ENCODE data around the gene LARGE1. TPM values are rescaled to one million over a fixed set of nuclear protein-coding genes. Genes with fewer than 3 reads are reported as not detected.

LARGE1 gene
- total RNA-seq, 1 experiment from 2014 or later: 24.8 TPM

GRCh38 chr22:33851821-33852384 lies 68.4 kb downstream of the LARGE1 start:
- DNase-seq (ENCODE audit: low read depth in 1 of 2, low spot score in 2 of 2): no peak
- H3K4me1 ChIP-seq (replicated peaks): peaks cover 39% of the 10 kb centered on the region
- no peaks in the 10 kb centered on the region for H3K27me3 ChIP-seq (replicated peaks)
- H3K9me3 ChIP-seq (replicated peaks): no peaks in the 10 kb centered on the region
- peak overlapping the region; percentile 45 for H3K27ac ChIP-seq
- H3K4me3 ChIP-seq: no peak overlapping the region
- no peaks in the 10 kb centered on the region; the same call in 1 of the 2 replicates for H3K36me3 ChIP-seq

GRCh38 chr22:33851240-33851639 lies 69.0 kb downstream of the LARGE1 start:
- Histone ChIP-seq H3K4me1 (replicated peaks) (peaks cover 39% of the 10 kb centered on the region), H3K36me3 (no peaks in the 10 kb centered on the region; the same call in 1 of the 2 replicates), H3K4me3 (no peak overlapping the region), H3K9me3 (replicated peaks) (no peaks in the 10 kb centered on the region), H3K27ac (peak overlapping the region; percentile 45), H3K27me3 (replicated peaks) (no peaks in the 10 kb centered on the region)
- DNase-seq (ENCODE audit: low read depth in 1 of 2, low spot score in 2 of 2): no peak

- Histone ChIP-seq H3K27ac (0 out of 2 replicates have a peak overlapping the region, but pooled peaks have one; percentile 45), H3K4me1 (replicated peaks) (peaks cover 39% of the 10 kb centered on the region), H3K36me3 (no peaks in the 10 kb centered on the region; the same call in 1 of the 2 replicates), H3K9me3 (replicated peaks) (no peaks in the 10 kb centered on the region), H3K4me3 (no peak overlapping the region), H3K27me3 (replicated peaks) (no peaks in the 10 kb centered on the region)
- DNase-seq (ENCODE audit: low read depth in 1 of 2, low spot score in 2 of 2): no peak
These were observed 69.6 kb downstream of the LARGE1 start for GRCh38 chr22:33850724-33851123.

GRCh38 chr22:33850193-33850592 lies 70.1 kb downstream of the LARGE1 start:
- H3K27ac ChIP-seq: no peak overlapping the region
- no peak overlapping the region for H3K4me3 ChIP-seq
- H3K27me3 ChIP-seq (replicated peaks): no peaks in the 10 kb centered on the region
- H3K9me3 ChIP-seq (replicated peaks): no peaks in the 10 kb centered on the region
- no peak for DNase-seq (ENCODE audit: low read depth in 1 of 2, low spot score in 2 of 2)
- H3K36me3 ChIP-seq: no peaks in the 10 kb centered on the region; the same call in 1 of the 2 replicates
- H3K4me1 ChIP-seq (replicated peaks): peaks cover 39% of the 10 kb centered on the region

- DNase-seq (ENCODE audit: low read depth in 1 of 2, low spot score in 2 of 2): no peak
- Histone ChIP-seq H3K4me1 (replicated peaks) (peaks cover 35% of the 10 kb centered on the region), H3K27me3 (replicated peaks) (no peaks in the 10 kb centered on the region), H3K9me3 (replicated peaks) (no peaks in the 10 kb centered on the region), H3K4me3 (no peak overlapping the region), H3K36me3 (no peaks in the 10 kb centered on the region; the same call in 1 of the 2 replicates), H3K27ac (no peak overlapping the region)
These were observed 72.0 kb downstream of the LARGE1 start for GRCh38 chr22:33848251-33848650.

- Histone ChIP-seq H3K4me1 (replicated peaks) (peaks cover 33% of the 10 kb centered on the region), H3K27me3 (replicated peaks) (no peaks in the 10 kb centered on the region), H3K4me3 (no peak overlapping the region), H3K9me3 (replicated peaks) (no peaks in the 10 kb centered on the region), H3K36me3 (no peaks in the 10 kb centered on the region), H3K27ac (no peak overlapping the region)
- no peak for DNase-seq (ENCODE audit: low read depth in 1 of 2, low spot score in 2 of 2)
These were observed 76.0 kb downstream of the LARGE1 start for GRCh38 chr22:33844273-33844672.

GRCh38 chr22:33842421-33843094 lies 77.7 kb downstream of the LARGE1 start:
- Histone ChIP-seq H3K27ac (no peak overlapping the region), H3K36me3 (no peaks in the 10 kb centered on the region), H3K4me1 (replicated peaks) (peaks cover 42% of the 10 kb centered on the region)

GRCh38 chr22:33842006-33842354 lies 78.3 kb downstream of the LARGE1 start:
- no peaks in the 10 kb centered on the region for H3K9me3 ChIP-seq (replicated peaks)
- peaks cover 42% of the 10 kb centered on the region for H3K4me1 ChIP-seq (replicated peaks)
- no peak for DNase-seq (ENCODE audit: low read depth in 1 of 2, low spot score in 2 of 2)
- H3K36me3 ChIP-seq: no peaks in the 10 kb centered on the region
- H3K27ac ChIP-seq: no peak overlapping the region; the same call in 1 of the 2 replicates
- no peak overlapping the region for H3K4me3 ChIP-seq
- H3K27me3 ChIP-seq (replicated peaks): no peaks in the 10 kb centered on the region

More at GRCh38 chr22:33842421-33843094, 77.7 kb downstream of the LARGE1 start:
- Histone ChIP-seq H3K4me3 (no peak overlapping the region), H3K27me3 (replicated peaks) (no peaks in the 10 kb centered on the region), H3K9me3 (replicated peaks) (no peaks in the 10 kb centered on the region)
- DNase-seq (ENCODE audit: low read depth in 1 of 2, low spot score in 2 of 2): no peak

GRCh38 chr22:33841281-33842005 lies 78.8 kb downstream of the LARGE1 start:
- Histone ChIP-seq H3K4me1 (replicated peaks) (peaks cover 42% of the 10 kb centered on the region), H3K4me3 (no peak overlapping the region), H3K27me3 (replicated peaks) (no peaks in the 10 kb centered on the region), H3K9me3 (replicated peaks) (no peaks in the 10 kb centered on the region), H3K36me3 (no peaks in the 10 kb centered on the region), H3K27ac (no peak overlapping the region; the same call in 1 of the 2 replicates)
- no peak for DNase-seq (ENCODE audit: low read depth in 1 of 2, low spot score in 2 of 2)

GRCh38 chr22:33838644-33839043 lies 81.6 kb downstream of the LARGE1 start:
- Histone ChIP-seq H3K27me3 (replicated peaks) (no peaks in the 10 kb centered on the region), H3K27ac (peak overlapping the region; percentile 62)

GRCh38 chr22:33837826-33838225 lies 82.5 kb downstream of the LARGE1 start:
- H3K27ac ChIP-seq: no peak overlapping the region

More at GRCh38 chr22:33838644-33839043, 81.6 kb downstream of the LARGE1 start:
- Histone ChIP-seq H3K4me1 (replicated peaks) (peaks cover 36% of the 10 kb centered on the region), H3K36me3 (no peaks in the 10 kb centered on the region), H3K4me3 (no peak overlapping the region), H3K9me3 (replicated peaks) (no peaks in the 10 kb centered on the region)
- DNase-seq (ENCODE audit: low read depth in 1 of 2, low spot score in 2 of 2): peak in 1 of 2 experiments; percentile 60

GRCh38 chr22:33835265-33835664 lies 85.0 kb downstream of the LARGE1 start:
- H3K9me3 ChIP-seq (replicated peaks): no peaks in the 10 kb centered on the region
- H3K27ac ChIP-seq: no peak overlapping the region
- no peaks in the 10 kb centered on the region for H3K27me3 ChIP-seq (replicated peaks)
- peaks cover 24% of the 10 kb centered on the region for H3K4me1 ChIP-seq (replicated peaks)
- no peak for DNase-seq (ENCODE audit: low read depth in 1 of 2, low spot score in 2 of 2)
- no peaks in the 10 kb centered on the region for H3K36me3 ChIP-seq
- H3K4me3 ChIP-seq: no peak overlapping the region

More at GRCh38 chr22:33837826-33838225, 82.5 kb downstream of the LARGE1 start:
- Histone ChIP-seq H3K27me3 (replicated peaks) (no peaks in the 10 kb centered on the region), H3K36me3 (no peaks in the 10 kb centered on the region), H3K4me3 (no peak overlapping the region), H3K4me1 (replicated peaks) (peaks cover 36% of the 10 kb centered on the region), H3K9me3 (replicated peaks) (no peaks in the 10 kb centered on the region)
- DNase-seq (ENCODE audit: low read depth in 1 of 2, low spot score in 2 of 2): no peak

GRCh38 chr22:33832558-33833151 lies 87.6 kb downstream of the LARGE1 start:
- Histone ChIP-seq H3K27me3 (replicated peaks) (no peaks in the 10 kb centered on the region), H3K27ac (no peak overlapping the region), H3K36me3 (no peaks in the 10 kb centered on the region), H3K4me3 (no peak overlapping the region), H3K9me3 (replicated peaks) (no peaks in the 10 kb centered on the region), H3K4me1 (replicated peaks) (no peaks in the 10 kb centered on the region; the same call in 1 of the 2 replicates)
- DNase-seq (ENCODE audit: low read depth in 1 of 2, low spot score in 2 of 2): no peak

Data from SJSA1 (cell line).